ENCODE results near the gene SAV1. TPM values are rescaled to one million over a fixed set of nuclear protein-coding genes. Genes with fewer than 3 reads are reported as not detected.

SAV1 gene
- total RNA-seq, 2 experiments from 2014 or later: 14.4 to 15.2 TPM

DNA sequence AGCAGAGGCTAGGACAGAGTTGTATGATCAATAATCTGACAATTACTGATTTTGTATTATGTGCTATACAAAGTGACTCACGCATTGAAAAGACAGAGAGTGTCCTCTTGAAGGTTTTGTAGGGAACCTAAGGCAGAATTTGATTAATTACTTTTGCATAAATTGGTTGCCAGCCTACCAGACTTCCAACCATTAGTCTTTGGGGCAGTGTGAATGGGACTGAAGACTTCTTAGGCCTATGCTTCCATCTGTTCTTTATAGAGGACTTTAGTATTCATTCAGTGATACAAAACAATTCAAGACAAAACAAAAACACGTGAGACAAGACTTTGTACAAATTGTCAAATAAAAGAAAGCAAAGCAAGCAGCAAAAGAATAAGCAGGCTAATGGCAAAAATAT lies 61.6 kb downstream of the SAV1 start:
- H3K27me3 Mint-ChIP-seq: no peaks in the 10 kb centered on the region
- no peaks in the 10 kb centered on the region for H3K36me3 Mint-ChIP-seq
- no peaks in the 10 kb centered on the region for H3K9me3 Mint-ChIP-seq
- DNase-seq: no peak
- no peak overlapping the region for H3K27ac Mint-ChIP-seq
- H3K4me3 Mint-ChIP-seq: no peak overlapping the region
- peaks cover 5% of the 10 kb centered on the region for H3K4me1 Mint-ChIP-seq

GRCh38 chr14:50605766-50606165 lies 62.3 kb downstream of the SAV1 start:
- H3K4me1 Mint-ChIP-seq: peaks cover 5% of the 10 kb centered on the region
- no peak overlapping the region for H3K4me3 Mint-ChIP-seq
- H3K27me3 Mint-ChIP-seq: no peaks in the 10 kb centered on the region
- H3K27ac Mint-ChIP-seq: no peak overlapping the region
- H3K36me3 Mint-ChIP-seq: no peaks in the 10 kb centered on the region
- DNase-seq: no peak
- no peaks in the 10 kb centered on the region for H3K9me3 Mint-ChIP-seq

- Mint-ChIP-seq H3K4me1 (peaks cover 5% of the 10 kb centered on the region), H3K36me3 (no peaks in the 10 kb centered on the region), H3K4me3 (no peak overlapping the region), H3K27ac (no peak overlapping the region), H3K9me3 (no peaks in the 10 kb centered on the region), H3K27me3 (no peaks in the 10 kb centered on the region)
- no peak for DNase-seq
Measured at GRCh38 chr14:50603565-50603964, 64.5 kb downstream of the SAV1 start.

GRCh38 chr14:50602035-50602434 lies 66.1 kb downstream of the SAV1 start:
- no peaks in the 10 kb centered on the region for H3K27me3 Mint-ChIP-seq
- no peak overlapping the region for H3K4me3 Mint-ChIP-seq
- H3K27ac Mint-ChIP-seq: no peak overlapping the region
- no peaks in the 10 kb centered on the region for H3K36me3 Mint-ChIP-seq
- no peak for DNase-seq
- H3K9me3 Mint-ChIP-seq: no peaks in the 10 kb centered on the region
- no peaks in the 10 kb centered on the region for H3K4me1 Mint-ChIP-seq

DNA sequence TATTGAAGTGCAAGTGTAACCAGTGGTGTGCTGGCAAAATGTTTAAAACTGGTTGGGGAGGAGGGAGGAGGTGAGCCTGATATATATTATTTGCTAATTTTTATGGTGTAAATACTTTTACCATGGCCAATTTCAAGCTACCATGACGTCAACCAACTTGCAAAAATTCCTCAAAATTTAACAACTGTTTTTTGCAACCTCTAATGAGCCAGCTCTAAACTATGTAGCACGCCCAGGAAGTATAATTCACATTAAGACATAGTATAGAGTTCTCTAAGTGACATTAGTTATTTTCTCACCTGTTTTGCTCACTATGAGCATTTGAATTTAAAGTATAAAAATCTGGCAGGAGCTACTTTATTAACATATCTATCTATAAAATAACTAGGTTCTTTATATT lies 66.7 kb downstream of the SAV1 start:
- Mint-ChIP-seq H3K4me1 (no peaks in the 10 kb centered on the region), H3K27me3 (no peaks in the 10 kb centered on the region), H3K9me3 (no peaks in the 10 kb centered on the region), H3K36me3 (no peaks in the 10 kb centered on the region), H3K27ac (no peak overlapping the region), H3K4me3 (no peak overlapping the region)
- no peak for DNase-seq

DNA sequence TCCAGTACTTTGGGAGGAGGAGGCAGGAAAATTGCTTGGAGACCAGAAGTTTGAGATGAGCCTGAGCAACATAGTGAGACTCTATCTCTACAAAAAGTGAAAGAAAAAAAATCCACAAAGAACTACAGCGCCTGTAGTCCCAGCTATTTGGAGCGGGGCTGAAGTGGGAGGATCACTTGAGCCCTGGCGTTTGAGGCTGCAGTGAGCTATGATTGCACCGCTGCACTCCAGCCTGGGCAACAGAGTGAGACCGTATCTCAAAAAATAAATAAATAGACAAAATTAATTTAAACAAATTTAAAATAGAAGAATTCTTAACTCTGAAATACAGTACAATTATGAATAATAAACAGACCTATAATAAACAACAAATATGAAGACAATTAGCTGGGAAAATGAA lies 67.3 kb downstream of the SAV1 start:
- H3K4me1 Mint-ChIP-seq: no peaks in the 10 kb centered on the region
- no peaks in the 10 kb centered on the region for H3K36me3 Mint-ChIP-seq
- no peak for DNase-seq

DNA sequence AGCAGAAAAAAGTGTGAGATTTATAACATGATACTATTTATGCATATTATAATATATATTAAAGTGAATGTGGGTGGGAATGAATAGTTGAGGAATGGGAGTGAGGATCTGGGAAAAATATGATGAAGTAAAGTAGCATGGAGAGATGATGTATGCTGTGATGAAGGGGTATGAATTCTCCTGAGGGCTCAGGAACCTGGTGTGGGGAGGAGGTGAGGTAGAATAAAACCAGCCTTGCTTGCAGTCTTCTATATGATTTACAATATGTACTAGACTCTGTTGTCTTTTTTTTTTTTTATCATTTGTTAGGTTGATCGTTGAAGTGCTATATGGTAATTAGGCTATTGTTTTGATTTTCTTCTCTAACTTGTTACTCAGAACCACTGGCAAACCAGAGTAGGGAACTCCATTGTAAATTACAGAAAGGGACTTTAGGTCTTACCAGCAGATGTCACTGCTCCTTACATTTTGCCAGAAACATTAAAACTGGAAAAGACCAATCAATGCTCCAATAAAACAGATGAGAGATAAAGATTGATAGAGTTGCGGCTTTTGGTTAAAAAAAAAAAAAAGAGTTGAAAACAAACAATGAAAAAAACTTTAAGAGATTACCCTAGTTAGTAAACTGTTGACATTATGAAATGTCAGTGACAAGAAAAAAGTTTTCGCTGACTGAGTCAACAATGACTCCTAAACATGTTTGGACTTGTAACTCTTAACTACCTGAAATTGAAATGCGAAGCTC lies 68.2 kb downstream of the SAV1 start:
- H3K27ac Mint-ChIP-seq: no peak overlapping the region
- H3K4me1 Mint-ChIP-seq: no peaks in the 10 kb centered on the region
- no peak overlapping the region for H3K4me3 Mint-ChIP-seq
- no peaks in the 10 kb centered on the region for H3K9me3 Mint-ChIP-seq
- no peak for DNase-seq
- no peaks in the 10 kb centered on the region for H3K36me3 Mint-ChIP-seq
- no peaks in the 10 kb centered on the region for H3K27me3 Mint-ChIP-seq

More for the DNA sequence above, 67.3 kb downstream of the SAV1 start:
- H3K27ac Mint-ChIP-seq: no peak overlapping the region
- H3K9me3 Mint-ChIP-seq: no peaks in the 10 kb centered on the region
- H3K4me3 Mint-ChIP-seq: no peak overlapping the region
- no peaks in the 10 kb centered on the region for H3K27me3 Mint-ChIP-seq

DNA sequence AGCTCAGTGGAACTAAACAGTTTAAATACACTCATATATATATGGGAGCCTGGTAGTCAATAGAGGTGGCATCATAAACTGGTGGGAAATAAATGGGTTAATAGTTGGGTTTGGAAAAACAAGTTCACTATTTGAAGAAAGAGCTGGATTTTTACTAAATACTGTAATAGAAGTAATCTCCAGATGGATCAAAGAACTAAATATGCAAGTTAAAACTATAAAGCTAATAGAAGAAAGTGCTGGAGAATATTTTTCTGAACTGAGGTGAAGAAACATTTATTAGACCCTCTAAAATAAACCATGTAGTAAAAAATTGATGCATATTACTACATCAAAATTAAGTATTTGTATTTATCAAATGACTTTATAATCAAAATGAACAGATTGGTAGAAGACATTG lies 69.3 kb downstream of the SAV1 start:
- H3K27me3 Mint-ChIP-seq: no peaks in the 10 kb centered on the region
- H3K9me3 Mint-ChIP-seq: no peaks in the 10 kb centered on the region
- H3K4me3 Mint-ChIP-seq: no peak overlapping the region
- no peaks in the 10 kb centered on the region for H3K4me1 Mint-ChIP-seq
- H3K36me3 Mint-ChIP-seq: no peaks in the 10 kb centered on the region
- H3K27ac Mint-ChIP-seq: no peak overlapping the region
- no peak for DNase-seq

DNA sequence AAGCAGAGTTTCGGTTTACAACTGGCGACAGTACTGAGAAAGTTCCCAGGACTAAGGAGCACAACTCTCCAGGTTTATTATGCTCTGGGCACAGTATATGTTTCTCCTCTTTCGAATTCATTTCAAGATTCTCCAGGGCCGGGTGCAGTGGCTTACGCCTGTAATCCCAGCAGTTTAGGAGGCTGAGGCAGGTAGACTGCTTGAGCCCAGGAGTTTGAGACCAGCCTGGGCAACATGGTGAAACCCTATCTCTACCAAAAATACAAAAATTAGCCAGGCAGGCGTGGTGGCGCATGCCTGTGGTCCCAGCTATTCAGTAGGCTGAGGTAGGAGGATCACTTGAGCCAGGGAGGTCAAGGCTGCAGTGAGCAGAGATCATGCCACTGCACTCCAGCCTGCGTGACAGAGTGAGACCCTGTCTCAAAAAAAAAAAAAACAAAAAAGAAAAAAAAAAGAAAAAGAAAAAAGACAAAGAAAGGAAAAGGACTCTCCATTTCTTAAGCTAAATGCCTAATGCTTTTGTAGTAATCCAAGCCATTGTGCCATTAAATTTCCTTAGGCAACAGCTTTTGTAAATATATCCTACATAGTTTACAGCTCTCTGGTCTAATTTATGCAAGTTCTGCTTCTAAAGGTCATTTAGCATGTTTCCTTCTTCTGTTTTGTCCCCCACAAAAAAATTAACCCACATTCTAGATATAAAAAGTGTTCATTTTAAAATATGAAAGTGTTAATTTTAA lies 73.4 kb downstream of the SAV1 start:
- no peaks in the 10 kb centered on the region for H3K9me3 Mint-ChIP-seq
- no peaks in the 10 kb centered on the region for H3K27me3 Mint-ChIP-seq
- no peak overlapping the region for H3K4me3 Mint-ChIP-seq
- DNase-seq: no peak
- H3K4me1 Mint-ChIP-seq: no peaks in the 10 kb centered on the region
- no peaks in the 10 kb centered on the region for H3K36me3 Mint-ChIP-seq
- no peak overlapping the region for H3K27ac Mint-ChIP-seq

GRCh38 chr14:50590464-50590863 lies 77.6 kb downstream of the SAV1 start:
- Mint-ChIP-seq H3K27me3 (no peaks in the 10 kb centered on the region), H3K27ac (no peak overlapping the region), H3K4me1 (no peaks in the 10 kb centered on the region), H3K4me3 (no peak overlapping the region), H3K36me3 (no peaks in the 10 kb centered on the region), H3K9me3 (no peaks in the 10 kb centered on the region)
- DNase-seq: no peak

Other genes with a start within 250 kb of the SAV1 start
- 10 to 100 TPM; 30.9 to 35.0 TPM for gene MAP4K5, start 135.7 kb downstream of the SAV1 start, total RNA-seq
- gene ATL1, start 108.2 kb downstream of the SAV1 start, total RNA-seq: 1 to 10 TPM in 1 of 2 experiments, under 1 TPM in 1; 0.60 to 1.4 TPM
- 10 to 100 TPM; 66.6 to 67.9 TPM for gene NIN, start 162.9 kb upstream of the SAV1 start, total RNA-seq
- gene ABHD12B, start 203.7 kb upstream of the SAV1 start, total RNA-seq: not detected